ENCODE measurements around the gene NFIC. TPM values are rescaled to one million over a fixed set of nuclear protein-coding genes. Genes with fewer than 3 reads are reported as not detected.
"Not testable (repeated sequence)": the region's sequence is repeated elsewhere in the genome, so short reads cannot be mapped to it uniquely, and the experiment has no call there.

The NFIC gene
- total RNA-seq, 1 experiment from 2014 or later = 85.5 TPM

DNA sequence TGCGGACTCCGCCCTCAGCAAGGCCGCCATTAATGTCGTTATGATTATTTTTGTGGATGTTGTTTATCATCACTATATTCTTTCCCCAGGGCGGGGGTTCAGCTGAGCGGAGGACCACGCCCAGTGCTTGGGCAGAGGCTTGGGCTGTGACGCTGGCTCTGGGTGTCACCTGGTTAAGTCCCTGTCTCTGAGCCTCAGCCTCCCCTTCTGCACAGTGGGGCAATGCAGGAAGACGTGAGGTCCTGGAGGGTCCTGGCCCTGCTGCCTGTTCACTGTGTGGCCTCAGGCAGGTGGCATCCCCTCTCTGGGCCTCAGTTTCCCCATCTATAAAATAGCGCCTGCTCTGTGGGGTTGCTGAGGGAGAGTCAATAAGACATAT lies 32.5 kb downstream of the NFIC start:
- intact Hi-C loops (cut with micrococcal nuclease) = no loop called here
- ChIA-PET CTCF (interaction anchor here (0.6 to 3.1 kb wide), 2 partner anchors 11 to 12 kb away, joined by 3 to 9 read pairs; no protein-coding TSS in a partner anchor), POLR2A (interaction anchor here (1.1 to 2.9 kb wide), 2 partner anchors 10 to 14 kb away, joined by 3 to 12 read pairs; no protein-coding TSS in a partner anchor)
- Mint-ChIP-seq H3K27ac (ENCODE audit: low read depth, unreplicated experiment) (no peak overlapping the region), H3K4me1 (ENCODE audit: insufficient read depth, unreplicated experiment) (peaks cover 17% of the 10 kb centered on the region), H3K4me3 (ENCODE audit: unreplicated experiment) (no peak overlapping the region), H3K9me3 (ENCODE audit: unreplicated experiment) (no peaks in the 10 kb centered on the region), H3K27me3 (ENCODE audit: insufficient read depth, unreplicated experiment) (no peaks in the 10 kb centered on the region), H3K36me3 (ENCODE audit: insufficient read depth, unreplicated experiment) (peaks cover 53% of the 10 kb centered on the region)
- no peak for DNase-seq (ENCODE audit: unreplicated experiment)
- BruUV-seq (replicated peaks) = no TSS peak
- TF ChIP-seq CTCF (IDR thresholded peaks at IDR 0.05; ENCODE audit: unreplicated experiment) = no peak

GRCh38 chr19:3399311-3399710 lies 32.9 kb downstream of the NFIC start:
- ChIA-PET CTCF (interaction anchor here (0.6 kb wide), 1 partner anchor 15 kb away, joined by 3 read pairs; no protein-coding TSS in a partner anchor), POLR2A (interaction anchor here (0.6 to 2.9 kb wide), 2 partner anchors 11 to 453 kb away, joined by 4 to 12 read pairs; no protein-coding TSS in a partner anchor)
- H3K27me3 Mint-ChIP-seq (ENCODE audit: insufficient read depth, unreplicated experiment); DNase-seq (ENCODE audit: unreplicated experiment); intact Hi-C loops (cut with micrococcal nuclease); H3K27ac Mint-ChIP-seq (ENCODE audit: low read depth, unreplicated experiment); H3K4me3 Mint-ChIP-seq (ENCODE audit: unreplicated experiment); BruUV-seq (replicated peaks); H3K9me3 Mint-ChIP-seq (ENCODE audit: unreplicated experiment): not testable (repeated sequence)
- Mint-ChIP-seq H3K4me1 (ENCODE audit: insufficient read depth, unreplicated experiment) (peaks cover 17% of the 10 kb centered on the region), H3K36me3 (ENCODE audit: insufficient read depth, unreplicated experiment) (peaks cover 53% of the 10 kb centered on the region)

- no TSS peak for BruUV-seq (replicated peaks)
- intact Hi-C loops (cut with micrococcal nuclease) = no loop called here
- ChIA-PET CTCF (interaction anchor here (0.6 to 1.2 kb wide), 2 partner anchors 28 to 343 kb away, joined by 3 to 4 read pairs; no protein-coding TSS in a partner anchor), POLR2A (interaction anchor here (0.7 kb wide), 1 partner anchor 28 kb away, joined by 5 read pairs; no protein-coding TSS in a partner anchor)
- H3K4me3 Mint-ChIP-seq (ENCODE audit: unreplicated experiment) = no peak overlapping the region
- H3K36me3 Mint-ChIP-seq (ENCODE audit: insufficient read depth, unreplicated experiment) = peaks cover 42% of the 10 kb centered on the region
- no peak overlapping the region for H3K27ac Mint-ChIP-seq (ENCODE audit: low read depth, unreplicated experiment)
- H3K27me3 Mint-ChIP-seq (ENCODE audit: insufficient read depth, unreplicated experiment) = no peaks in the 10 kb centered on the region
- DNase-seq (ENCODE audit: unreplicated experiment) = no peak
- peaks cover 17% of the 10 kb centered on the region for H3K4me1 Mint-ChIP-seq (ENCODE audit: insufficient read depth, unreplicated experiment)
- TF ChIP-seq CTCF (IDR thresholded peaks at IDR 0.05; ENCODE audit: unreplicated experiment) = no peak
- H3K9me3 Mint-ChIP-seq (ENCODE audit: unreplicated experiment) = no peaks in the 10 kb centered on the region
Measured at GRCh38 chr19:3401004-3401768, 34.8 kb downstream of the NFIC start.

DNA sequence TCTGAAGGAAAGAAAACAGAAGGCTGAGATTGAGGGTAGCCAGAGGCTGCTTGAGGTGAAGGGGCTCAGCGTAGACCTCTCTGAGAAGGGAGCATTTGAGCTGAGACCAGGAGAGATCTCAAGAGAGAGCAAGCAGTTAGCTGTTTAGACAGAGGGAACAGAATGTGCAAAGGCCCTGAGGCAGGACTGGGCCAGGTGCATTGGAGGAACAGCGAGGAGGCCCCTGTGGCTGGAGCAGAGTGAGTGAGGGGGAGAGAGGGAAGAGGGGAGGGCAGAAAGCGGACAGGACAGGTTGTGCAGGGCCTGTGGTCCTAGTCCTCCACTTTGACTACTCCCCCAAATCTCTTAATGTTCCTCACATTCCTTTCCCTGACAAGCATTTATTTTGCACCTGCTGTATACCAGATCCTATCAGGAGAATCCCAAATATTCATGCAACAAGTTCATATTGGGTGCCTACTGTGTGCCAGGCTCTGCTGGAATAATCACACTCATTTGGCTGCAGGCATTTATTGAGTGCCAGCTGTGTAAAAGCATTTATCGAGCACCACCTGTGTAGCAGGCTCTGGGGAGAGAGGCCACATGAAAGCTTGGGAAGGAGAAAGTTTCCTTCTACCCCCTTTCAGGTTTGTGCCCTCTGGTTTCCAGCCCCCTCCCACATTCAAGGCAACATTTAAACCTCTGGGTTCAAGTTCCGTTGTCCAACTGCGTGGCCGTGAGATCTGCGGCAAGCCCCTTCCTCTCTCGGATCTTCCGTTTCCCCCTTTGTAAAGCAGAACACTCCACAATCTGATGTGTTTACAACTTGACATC lies 36.5 kb downstream of the NFIC start:
- intact Hi-C loops (cut with micrococcal nuclease) = no loop called here
- POLR2A ChIA-PET = no interaction called here
- Mint-ChIP-seq H3K27me3 (ENCODE audit: insufficient read depth, unreplicated experiment) (no peaks in the 10 kb centered on the region), H3K27ac (ENCODE audit: low read depth, unreplicated experiment) (peak overlapping the region; percentile 46), H3K9me3 (ENCODE audit: unreplicated experiment) (no peaks in the 10 kb centered on the region), H3K36me3 (ENCODE audit: insufficient read depth, unreplicated experiment) (peaks cover 40% of the 10 kb centered on the region), H3K4me3 (ENCODE audit: unreplicated experiment) (no peak overlapping the region), H3K4me1 (ENCODE audit: insufficient read depth, unreplicated experiment) (peaks cover 7% of the 10 kb centered on the region)
- no peak for TF ChIP-seq CTCF (IDR thresholded peaks at IDR 0.05; ENCODE audit: unreplicated experiment)
- BruUV-seq (replicated peaks) = no TSS peak
- CTCF ChIA-PET = no interaction called here
- no peak for DNase-seq (ENCODE audit: unreplicated experiment)

Measured in MCF 10A (cell line).